Suppressor macrophage treated with lipopolysaccharide for 1 hour (primary cell): ENCODE data around the gene MEDAG.

ENCODE experiments used
- DNase-seq, 3 donors: peaks; one replicate each; pipeline ENCODE4 v3.0.0-alpha.2; 2020 to 2022

MEDAG gene

DNA sequence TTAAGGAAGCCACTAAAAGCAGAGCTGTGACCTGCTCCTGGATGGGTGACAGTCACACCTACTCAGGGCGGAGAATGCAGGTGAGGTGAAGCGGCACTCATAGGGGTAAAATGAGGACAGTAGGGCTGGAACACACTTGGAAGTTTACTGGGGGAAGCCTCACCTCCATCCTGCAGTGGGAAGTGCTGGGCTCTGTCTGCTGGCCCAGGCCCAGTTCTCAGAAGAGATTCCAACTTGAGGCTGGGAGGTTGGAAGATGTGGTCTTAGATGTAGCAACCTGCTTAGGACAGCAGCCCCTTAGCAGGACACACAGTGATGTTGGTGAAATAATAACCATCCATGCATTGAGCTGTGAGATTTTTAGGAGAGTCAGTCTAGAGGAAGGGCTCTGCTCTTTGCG lies 4.6 kb downstream of the MEDAG start:
- no peak for DNase-seq

GRCh38 chr13:30915691-30916541 lies 9.8 kb downstream of the MEDAG start:
- DNase-seq: no peak

DNA sequence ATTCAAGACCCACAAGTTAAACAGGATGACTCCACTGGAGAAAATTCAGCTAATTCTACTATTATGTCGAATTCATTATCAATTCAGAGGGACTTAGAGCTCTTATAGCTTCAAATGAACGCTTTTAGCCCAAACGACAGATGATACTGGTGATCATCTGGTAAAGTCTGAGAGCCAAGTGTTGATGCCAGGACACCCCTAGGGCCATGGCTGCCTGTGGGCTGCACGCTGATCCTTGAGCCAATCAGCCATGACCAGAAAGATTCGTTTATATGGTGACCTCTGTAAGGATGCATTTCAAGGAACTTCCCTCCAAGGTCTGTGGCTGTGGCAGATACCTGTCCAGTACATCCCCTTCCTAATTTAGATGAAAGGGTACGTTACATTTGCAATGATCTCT lies 10.9 kb downstream of the MEDAG start:
- DNase-seq: no peak

GRCh38 chr13:30918662-30919405 lies 12.8 kb downstream of the MEDAG start:
- peak in 1 of 3 donors; percentile 49 for DNase-seq

DNA sequence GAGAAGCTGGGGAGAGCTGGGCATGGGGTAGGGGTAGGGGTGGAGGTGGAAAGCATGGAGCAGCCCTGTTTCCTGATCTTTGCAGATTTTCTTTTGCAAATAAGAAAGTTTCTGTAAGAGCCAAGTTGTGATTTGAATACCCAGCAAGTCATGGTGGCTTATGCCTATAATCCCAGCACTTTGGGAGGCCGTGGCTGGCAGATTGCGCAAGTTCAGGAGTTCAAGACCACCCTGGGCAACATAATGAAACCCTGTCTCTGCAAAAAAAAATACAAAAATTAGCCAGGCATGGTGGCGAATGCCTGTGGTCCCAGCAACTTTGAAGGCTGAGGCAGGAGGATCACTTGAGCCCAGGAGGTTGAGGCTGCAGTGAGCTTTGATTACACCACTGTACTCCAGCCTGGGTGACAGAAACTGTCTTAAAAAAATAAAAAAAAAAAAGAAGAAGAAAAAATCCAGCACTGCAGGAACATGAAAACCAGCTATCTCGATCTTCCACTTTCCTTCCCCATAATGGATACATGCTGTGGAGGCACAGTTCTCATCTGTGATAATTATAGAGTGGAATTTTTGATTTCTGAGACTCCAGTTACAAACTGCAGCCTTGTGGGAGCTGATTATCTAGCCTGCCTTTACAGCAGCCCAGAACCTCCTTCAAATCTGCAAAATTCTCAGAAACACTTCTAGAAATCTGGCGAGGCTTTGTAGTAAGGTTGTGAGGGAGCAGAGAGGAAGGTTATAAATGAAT lies 14.3 kb downstream of the MEDAG start:
- DNase-seq: no peak

DNA sequence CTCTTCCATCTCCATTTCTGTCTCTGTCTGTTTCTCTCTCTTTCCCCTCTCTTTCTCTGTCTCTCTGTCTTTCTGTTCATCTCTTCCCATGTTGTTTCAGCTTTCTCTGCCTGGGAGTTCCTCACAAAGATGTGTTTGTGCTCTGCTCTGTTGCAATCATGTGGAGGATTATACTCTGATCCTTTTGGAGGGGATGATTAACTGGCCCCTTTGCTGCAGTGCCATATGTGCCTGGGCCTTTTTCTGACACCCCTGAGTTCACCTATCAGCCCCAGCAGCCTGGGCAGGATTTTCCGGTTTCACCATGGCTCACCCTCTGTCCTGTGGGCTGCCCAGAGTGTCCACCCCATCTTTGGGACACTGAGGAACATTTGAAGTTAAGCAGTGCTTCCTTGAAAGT lies 17.3 kb downstream of the MEDAG start:
- no peak for DNase-seq

DNA sequence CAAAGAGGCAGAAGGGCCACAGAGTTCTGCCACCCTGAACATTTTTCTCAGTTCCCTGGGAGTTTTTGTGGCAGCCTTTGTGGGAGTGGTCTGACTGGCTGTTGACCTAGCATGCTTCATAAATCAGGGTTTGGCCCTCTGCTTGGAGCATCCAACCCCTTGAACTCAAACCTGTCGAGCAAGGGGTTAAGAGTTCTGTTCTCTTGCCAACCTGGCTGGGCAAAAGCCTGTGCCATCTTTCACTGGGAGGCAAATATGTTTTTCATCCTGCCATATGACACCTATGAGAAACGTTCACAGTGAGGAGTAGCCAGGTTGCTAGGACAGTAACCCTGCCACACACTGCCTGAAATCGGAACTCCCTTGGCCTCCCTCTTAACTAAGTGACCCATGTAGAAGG lies 18.6 kb downstream of the MEDAG start:
- no peak for DNase-seq

GRCh38 chr13:30925429-30925828 lies 19.4 kb downstream of the MEDAG start:
- no peak for DNase-seq

DNA sequence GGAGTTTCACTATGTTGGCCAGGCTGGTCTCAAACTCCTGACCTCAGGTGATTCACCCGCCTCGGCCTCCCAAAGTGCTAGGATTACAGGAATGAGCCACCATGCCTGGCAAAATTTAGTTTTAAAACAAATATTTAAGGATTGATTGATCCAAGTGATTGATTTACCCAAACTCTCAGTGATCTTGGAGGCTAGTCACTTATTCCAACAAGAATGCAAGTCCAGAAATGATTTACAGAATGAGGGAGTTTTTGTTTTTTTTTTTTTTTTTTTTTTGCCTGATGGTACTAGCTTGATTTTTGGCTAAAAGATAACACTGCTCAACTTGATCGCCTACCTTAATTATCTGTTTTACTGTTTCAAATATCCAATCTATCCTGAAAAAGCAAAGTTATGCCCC lies 20.7 kb downstream of the MEDAG start:
- DNase-seq: no peak

- DNase-seq: peak; percentile 59 to 67 (median 60)
These were observed 21.1 kb downstream of the MEDAG start for GRCh38 chr13:30927188-30927587.

- peak in 1 of 3 donors; percentile 20 for DNase-seq
These were observed 21.5 kb downstream of the MEDAG start for GRCh38 chr13:30927595-30927994.

DNA sequence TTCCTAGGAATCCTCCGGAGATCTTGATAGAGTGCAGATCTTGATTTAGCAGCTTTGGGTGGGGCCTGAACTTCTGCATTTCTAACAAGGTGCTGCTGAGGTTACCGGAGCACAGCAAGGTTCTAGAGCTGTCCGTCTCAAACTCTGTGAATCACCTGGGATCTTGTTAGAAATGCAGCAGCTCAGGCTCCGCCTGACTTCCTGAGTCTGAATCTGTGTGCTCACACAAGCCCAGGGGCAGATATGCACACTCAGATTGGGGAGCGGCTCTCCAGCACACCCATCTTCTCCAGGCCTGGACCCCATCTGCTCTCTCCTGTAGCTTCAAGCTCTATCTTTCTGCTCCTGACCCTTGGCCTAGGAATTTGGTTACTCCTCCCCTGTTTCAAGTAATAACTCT lies 22.9 kb downstream of the MEDAG start:
- DNase-seq: no peak

DNA sequence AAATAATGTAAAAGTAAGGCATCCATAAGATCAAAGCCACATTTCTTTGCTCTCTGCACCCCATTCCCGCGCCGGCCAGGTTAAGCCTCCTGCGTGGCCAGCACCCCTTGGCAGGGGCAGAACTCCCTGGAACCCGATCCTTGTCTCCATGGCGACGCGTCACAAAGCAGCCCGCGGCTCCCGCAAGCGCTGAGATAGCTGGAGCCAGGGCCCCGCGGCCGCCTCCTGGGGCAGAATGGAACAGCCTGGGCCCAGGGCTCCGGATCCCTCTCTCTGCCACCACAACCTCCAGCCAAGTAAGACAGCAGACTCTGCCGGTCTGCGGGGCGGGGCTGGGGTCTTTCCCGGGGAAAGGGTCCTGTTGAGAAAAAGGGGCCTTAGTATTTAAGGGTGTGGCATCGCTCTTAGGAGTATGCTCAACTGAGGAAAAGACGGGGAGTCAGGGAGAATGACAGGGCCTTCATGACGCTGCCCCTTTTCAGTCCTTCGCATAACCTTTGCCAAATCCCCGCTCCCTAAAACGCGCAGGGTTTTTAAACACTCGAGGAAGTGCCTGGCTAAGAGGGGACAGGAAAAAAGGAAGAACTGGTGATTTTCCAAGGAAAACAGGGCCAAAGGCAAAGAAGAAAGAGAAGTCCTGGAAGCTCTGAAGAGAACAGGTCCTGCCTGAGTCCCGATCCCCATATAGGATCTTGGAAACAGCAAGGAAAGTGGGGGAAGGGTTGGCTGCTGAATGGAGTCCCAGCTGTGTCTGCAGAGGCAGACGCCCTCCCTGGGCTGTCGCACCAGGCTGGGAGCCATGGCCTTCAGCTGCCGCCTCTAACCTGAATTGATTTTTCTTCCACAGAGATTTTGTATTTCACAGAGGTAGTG lies 26.6 kb downstream of the MEDAG start, which contains the start of gene TEX26:
TSS of gene TEX26 (plus strand) at position 176 of the 873 bp plus-strand sequence. CDS start at position 236, 60 bp downstream.
- DNase-seq: no peak

GRCh38 chr13:30933354-30933670 lies 27.2 kb downstream of the MEDAG start:
- no peak for DNase-seq

DNA sequence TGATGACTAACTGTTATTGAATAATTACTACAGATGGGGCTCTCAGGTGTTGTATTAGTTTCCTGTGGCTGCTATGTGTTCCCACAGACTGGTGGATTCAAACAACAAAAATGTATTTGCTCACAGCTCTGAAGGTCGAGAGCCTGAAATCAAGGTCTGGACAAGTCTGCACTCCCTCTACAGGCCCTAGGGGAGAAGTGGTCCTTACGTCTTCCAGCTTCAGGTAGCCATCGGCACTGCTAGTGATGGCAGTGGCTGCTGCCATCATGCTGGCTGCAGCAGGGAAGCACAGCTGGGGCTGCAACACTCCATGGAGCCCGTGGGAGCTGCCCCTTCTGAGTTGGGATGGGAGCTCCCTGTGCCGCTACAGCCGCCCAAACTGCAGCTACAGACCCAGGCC lies 28.3 kb downstream of the MEDAG start:
- no peak for DNase-seq

DNA sequence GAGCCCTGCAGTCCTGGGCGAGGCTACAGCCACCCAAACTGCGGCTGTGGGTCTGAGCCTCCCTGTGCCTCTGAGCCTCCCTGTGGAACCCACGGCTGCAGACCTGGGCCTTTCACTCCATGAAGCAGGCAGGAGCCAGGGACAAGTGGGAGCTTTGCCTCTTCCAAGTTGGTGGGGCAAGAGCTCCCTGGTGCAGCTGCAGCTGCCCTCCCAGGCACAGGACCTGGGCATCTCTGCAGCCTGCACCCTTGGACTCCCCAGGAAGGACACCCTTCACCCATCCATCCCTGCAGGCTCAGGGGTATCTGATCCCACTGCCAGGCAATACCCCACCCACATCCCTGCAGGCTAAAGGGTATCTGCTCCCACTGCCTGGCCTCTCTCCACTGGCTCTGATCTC lies 28.7 kb downstream of the MEDAG start:
- DNase-seq: no peak

- no peak for DNase-seq
These were observed 30.9 kb downstream of the MEDAG start for GRCh38 chr13:30936971-30937370.

- DNase-seq: no peak
These were observed 37.8 kb downstream of the MEDAG start for GRCh38 chr13:30943881-30944280.

DNA sequence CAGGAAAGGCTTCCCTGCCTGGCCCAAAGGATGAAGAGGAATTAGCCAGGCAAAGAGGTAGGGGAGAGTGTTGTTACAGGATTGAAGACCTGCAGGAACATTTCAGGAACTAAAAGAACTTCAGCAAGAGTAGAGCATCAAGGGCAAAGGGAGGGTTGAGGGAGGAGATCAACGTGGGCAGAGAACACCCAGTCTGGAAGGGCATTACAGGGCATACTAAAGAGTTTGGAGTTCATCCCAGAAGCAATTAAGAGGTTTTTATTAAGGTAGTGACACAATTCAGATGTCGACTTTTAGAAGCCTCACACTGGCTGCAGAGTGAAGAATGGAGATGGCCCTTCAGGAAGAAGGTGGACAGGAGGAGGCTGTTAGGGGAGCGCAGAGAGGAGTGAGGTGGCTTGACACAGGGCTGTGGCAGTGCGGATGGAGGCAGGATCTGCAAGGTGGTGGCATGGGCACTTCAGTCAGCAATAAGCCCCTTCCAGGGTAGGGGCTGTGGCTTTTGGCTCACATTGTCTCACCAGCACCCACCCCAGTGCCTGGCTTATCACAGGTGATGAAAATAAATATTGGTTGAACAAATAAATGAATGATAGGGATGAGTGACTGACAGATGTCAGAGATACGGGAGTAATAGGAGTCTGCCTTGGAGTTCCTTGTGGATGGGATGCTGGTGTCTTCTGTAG lies 51.3 kb downstream of the MEDAG start:
- no peak for DNase-seq

GRCh38 chr13:30959678-30960077 lies 53.6 kb downstream of the MEDAG start:
- no peak for DNase-seq

DNA sequence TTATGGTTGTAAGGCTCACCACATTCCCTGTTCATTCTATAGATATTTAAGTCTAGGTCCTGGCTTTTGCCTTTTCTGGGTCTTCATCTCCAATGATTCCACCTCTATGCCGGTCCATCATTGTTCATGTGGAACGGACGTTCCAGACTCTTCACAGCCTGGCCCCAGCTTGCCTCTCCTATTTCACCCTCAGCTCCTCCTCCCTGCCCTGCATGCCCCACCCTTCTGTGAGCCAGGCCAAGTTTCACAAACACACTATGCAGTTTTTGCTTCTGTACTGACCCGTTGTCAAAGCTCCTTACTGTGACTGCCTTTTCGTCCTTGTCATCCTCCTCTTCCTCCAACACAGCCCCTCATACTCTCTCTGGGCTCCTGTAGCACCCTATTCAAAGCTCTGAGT lies 57.7 kb downstream of the MEDAG start:
- DNase-seq: no peak

GRCh38 chr13:30965380-30965779 lies 59.3 kb downstream of the MEDAG start:
- no peak for DNase-seq
